Omental fat pad (tissue), 4 donors: Measurements from ENCODE around the gene PTPRK. TPM values are rescaled to one million over a fixed set of nuclear protein-coding genes. Genes with fewer than 3 reads are reported as not detected.

ENCODE experiments used
- ATAC-seq: fragments of 150-250 bp; one replicate; pipeline ENCODE4 v1.9.1; 2016; ENCODE audit warnings: mild to moderate bottlenecking, moderate library complexity; ENCODE audit not compliant: low FRiP score
- DNase-seq: peaks from one replicate; pipeline ENCODE4 v3.0.0-alpha.2; 2019; ENCODE audit warnings: low spot score
- CTCF ChIP-seq, 3 donors: fragments of 450-650 bp; IDR thresholded peaks; one replicate each; pipeline ENCODE4 v1.5.1; 2016 to 2017; ENCODE audit warnings: antibody characterized with exemption in 3 of 3, mild to moderate bottlenecking in 3 of 3, moderate library complexity in 2 of 3
- total RNA-seq, 4 donors: library from RNA; depleted of rRNA; stranded (reverse); fragments of >200 nt; gene quantifications; one replicate each; pipeline ENCODE4 v1.1.0, GENCODE V29; 2016

Gene PTPRK
- total RNA-seq, 4 donors from 2014 or later = 16.2 to 32.6 (median 20.9) TPM

GRCh38 chr6:128024969-128025368 is 495.4 kb downstream of the PTPRK start:
- no peak for DNase-seq
- ATAC-seq = no peak
- TF ChIP-seq CTCF (IDR thresholded peaks at IDR 0.05) = no peak

DNA sequence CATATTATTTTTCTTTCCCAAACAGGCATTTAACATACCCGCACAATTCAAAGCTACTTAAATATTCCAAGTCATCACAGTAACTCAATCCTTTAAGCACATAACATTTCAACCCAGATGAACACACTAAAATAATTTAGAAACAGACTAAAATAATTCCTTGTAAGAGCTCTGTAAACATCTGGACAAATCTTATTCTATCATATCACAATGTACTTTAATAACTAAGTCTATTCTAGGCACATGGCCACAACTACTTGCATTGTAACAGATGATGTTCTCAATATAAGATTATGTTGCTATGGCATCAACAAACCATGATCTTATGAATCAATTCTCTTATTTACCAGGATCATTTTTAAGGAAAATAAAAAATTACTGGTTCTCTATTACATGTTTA is 496.4 kb downstream of the PTPRK start:
- DNase-seq = no peak
- no peak for ATAC-seq
- no peak for TF ChIP-seq CTCF (IDR thresholded peaks at IDR 0.05)

DNA sequence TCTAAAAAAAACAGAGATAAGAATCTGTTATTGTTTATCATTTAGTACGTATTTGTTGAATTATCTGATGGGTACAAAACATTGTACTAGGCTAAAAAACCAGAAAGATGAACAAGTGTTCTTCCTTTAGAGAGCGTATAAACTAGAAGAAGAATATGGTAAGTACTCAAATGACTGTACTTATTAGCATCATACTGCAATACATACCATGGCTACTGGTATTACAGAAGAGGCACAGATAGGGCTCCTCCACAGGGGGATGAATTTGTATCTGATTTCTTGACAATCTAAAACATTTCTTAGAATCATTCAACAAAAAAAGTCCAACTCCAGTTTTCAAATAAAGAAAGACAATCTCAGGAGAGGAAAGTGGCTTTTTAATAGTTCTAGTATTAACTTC is 501.6 kb downstream of the PTPRK start:
- ATAC-seq (no peak), DNase-seq (no peak)
- TF ChIP-seq CTCF (IDR thresholded peaks at IDR 0.05) = no peak

GRCh38 chr6:128017288-128017687 is 503.1 kb downstream of the PTPRK start:
- DNase-seq (no peak), ATAC-seq (no peak)
- TF ChIP-seq CTCF (IDR thresholded peaks at IDR 0.05) = no peak

- TF ChIP-seq CTCF (IDR thresholded peaks at IDR 0.05) = no peak
- ATAC-seq (no peak), DNase-seq (no peak)
Measured at GRCh38 chr6:128007658-128008057, 512.7 kb downstream of the PTPRK start.

- DNase-seq (no peak), ATAC-seq (no peak)
- no peak for TF ChIP-seq CTCF (IDR thresholded peaks at IDR 0.05)
Measured at GRCh38 chr6:128005009-128005408, 515.4 kb downstream of the PTPRK start.

DNA sequence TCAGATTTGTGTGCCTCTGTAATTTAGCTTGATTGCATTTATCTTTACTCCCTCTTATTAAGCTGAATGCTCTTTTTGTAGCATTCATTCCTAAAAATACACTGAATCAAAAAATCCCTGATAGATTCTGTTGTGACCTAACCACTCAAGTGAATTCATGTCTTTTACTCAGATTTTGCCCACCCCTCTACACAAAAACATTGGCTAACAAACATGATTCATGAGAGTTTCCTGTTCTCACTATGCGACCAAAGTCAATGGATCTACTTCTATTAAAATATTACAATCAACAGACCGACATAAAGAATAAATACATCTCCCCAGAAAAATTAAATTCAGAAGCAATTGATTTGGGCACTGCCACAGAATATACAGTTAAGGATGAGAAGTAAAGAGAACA is 520.0 kb downstream of the PTPRK start:
- TF ChIP-seq CTCF (IDR thresholded peaks at IDR 0.05) = no peak

More for the DNA sequence above, 520.0 kb downstream of the PTPRK start:
- ATAC-seq (no peak), DNase-seq (no peak)
